ENCODE measurements around the gene COL27A1.

COL27A1 gene

DNA sequence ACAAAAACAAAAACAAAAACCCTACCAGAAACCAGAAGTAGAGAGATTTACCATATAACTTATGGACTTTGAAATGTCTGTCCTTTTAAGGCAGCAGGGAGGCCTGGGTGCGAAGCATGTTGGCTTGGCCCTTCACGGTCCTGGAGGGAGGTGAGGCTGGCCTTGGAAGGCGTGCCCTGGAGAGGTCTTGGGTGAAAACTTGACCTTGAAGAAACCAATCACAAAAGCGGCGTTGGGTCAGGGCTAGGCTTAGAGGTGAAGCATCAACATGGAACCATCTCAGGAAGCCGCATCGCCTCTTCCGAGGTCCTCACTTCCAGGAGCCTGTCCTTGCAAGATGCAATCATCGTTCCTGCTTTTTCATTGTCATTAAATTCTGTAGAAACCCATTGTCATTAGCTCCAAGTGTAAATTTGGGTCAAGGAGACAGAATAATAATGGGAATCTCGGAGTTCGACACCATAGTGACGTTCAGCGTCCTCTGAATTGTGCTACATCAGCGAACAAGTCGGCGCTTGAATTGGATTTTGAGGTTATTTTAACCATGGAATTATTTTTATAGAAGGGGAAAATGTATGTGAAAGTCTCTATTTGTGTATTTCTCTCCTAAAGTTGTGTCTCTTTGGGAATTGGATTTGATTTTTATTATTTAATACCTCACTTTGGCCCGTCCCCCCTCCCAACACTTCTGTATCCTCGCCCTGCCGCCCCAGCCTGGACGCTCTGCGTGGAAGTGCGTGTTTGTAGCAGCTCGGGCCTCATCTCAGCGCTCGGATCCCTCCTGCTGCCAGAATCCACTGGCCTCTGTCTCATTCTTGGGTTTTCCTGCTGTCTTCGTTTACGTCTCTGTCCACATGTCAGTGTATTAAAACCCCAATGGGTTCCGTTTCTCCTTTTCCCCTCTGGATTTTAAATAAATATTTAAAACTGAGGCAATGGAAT lies 156.5 kb downstream of the COL27A1 start:
- Histone ChIP-seq H3K9ac (peak overlapping the region in 1 of 11 experiments; percentile 9; a peak in 1 of 22 replicates), H3K4me3 (no peak overlapping the region), H3K9me3 (replicated peaks in 1 of 11) (peaks cover 0 to 7% (median 0%) of the 10 kb centered on the region in 11 experiments; a peak in 1 of 22 replicates), H3K27me3 (no peaks in the 10 kb centered on the region), H3K4me1 (peaks cover 0 to 17% (median 13%) of the 10 kb centered on the region in 10 experiments; a peak in 14 of 20 replicates), H3K27ac (0 out of 22 replicates have a peak overlapping the region, but pooled peaks of 1 of the 11 experiments have one; percentile 23), H3K4me2 (no peak overlapping the region), H4K20me1 (no peaks in the 10 kb centered on the region; a peak in 1 of 22 replicates), H3K36me3 (peaks cover 14 to 59% (median 47%) of the 10 kb centered on the region in 11 experiments; a peak in 21 of 22 replicates)
- no peak for TF ChIP-seq Cebpa-rat (IDR thresholded peaks at IDR 0.05)

GRCh38 chr9:114312513-114312875 lies 157.2 kb downstream of the COL27A1 start:
- no peaks in the 10 kb centered on the region; a peak in 1 of 22 replicates for H4K20me1 ChIP-seq
- peaks cover 0 to 7% (median 0%) of the 10 kb centered on the region in 11 experiments; a peak in 1 of 22 replicates for H3K9me3 ChIP-seq (replicated peaks in 1 of 11)
- H3K36me3 ChIP-seq: peaks cover 14 to 53% (median 41%) of the 10 kb centered on the region in 11 experiments; a peak in 21 of 22 replicates
- no peak overlapping the region for H3K4me3 ChIP-seq
- peak overlapping the region in 1 of 11 experiments; percentile 9; a peak in 1 of 22 replicates for H3K9ac ChIP-seq
- no peak overlapping the region for H3K4me2 ChIP-seq
- peaks cover under 1 to 20% (median 18%) of the 10 kb centered on the region in 10 experiments; a peak in 19 of 20 replicates for H3K4me1 ChIP-seq
- H3K27ac ChIP-seq: 0 out of 22 replicates have a peak overlapping the region, but pooled peaks of 1 of the 11 experiments have one; percentile 23
- TF ChIP-seq Cebpa-rat (IDR thresholded peaks at IDR 0.05): no peak
- H3K27me3 ChIP-seq: no peaks in the 10 kb centered on the region

DNA sequence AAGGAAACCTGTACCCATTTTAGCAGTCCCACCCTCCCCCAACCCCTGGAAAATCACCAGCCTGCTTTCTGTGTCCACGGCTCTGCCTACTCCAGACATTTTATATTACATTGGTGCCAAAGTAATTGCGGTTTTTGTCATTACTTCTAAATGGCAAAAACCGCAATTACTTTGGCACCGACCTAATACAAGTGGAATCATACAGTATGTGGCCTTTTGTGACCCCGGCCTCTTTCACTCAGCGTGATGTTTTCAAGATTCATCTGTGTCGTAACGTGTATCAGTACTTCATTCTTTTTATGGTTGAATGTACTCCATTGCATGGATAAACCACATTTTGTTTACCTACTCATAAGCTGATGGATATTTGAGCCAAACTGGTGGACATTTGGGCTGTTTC lies 157.8 kb downstream of the COL27A1 start:
- TF ChIP-seq Cebpa-rat (IDR thresholded peaks at IDR 0.05): no peak
- Histone ChIP-seq H3K9ac (no peak overlapping the region), H3K4me3 (no peak overlapping the region), H3K9me3 (replicated peaks in 1 of 11) (peaks cover 0 to 7% (median 0%) of the 10 kb centered on the region in 11 experiments; a peak in 1 of 22 replicates), H3K4me2 (no peak overlapping the region), H3K36me3 (peaks cover 13 to 46% (median 34%) of the 10 kb centered on the region in 11 experiments; a peak in 21 of 22 replicates), H3K4me1 (peaks cover 7 to 27% (median 25%) of the 10 kb centered on the region in 10 experiments), H3K27ac (no peak overlapping the region), H3K27me3 (no peaks in the 10 kb centered on the region), H4K20me1 (no peaks in the 10 kb centered on the region; a peak in 1 of 22 replicates)

GRCh38 chr9:114314256-114314867 lies 159.0 kb downstream of the COL27A1 start:
- H3K27me3 ChIP-seq: no peaks in the 10 kb centered on the region
- peaks cover 9 to 31% (median 27%) of the 10 kb centered on the region in 10 experiments for H3K4me1 ChIP-seq
- peaks cover 0 to 7% (median 0%) of the 10 kb centered on the region in 11 experiments; a peak in 1 of 22 replicates for H3K9me3 ChIP-seq (replicated peaks in 1 of 11)
- no peak for TF ChIP-seq Cebpa-rat (IDR thresholded peaks at IDR 0.05)
- no peak overlapping the region for H3K9ac ChIP-seq
- H3K27ac ChIP-seq: peak overlapping the region in 3 of 11 experiments; percentile 7 to 64 (median 43); a peak in 5 of 22 replicates
- H4K20me1 ChIP-seq: no peaks in the 10 kb centered on the region; a peak in 1 of 22 replicates
- H3K4me2 ChIP-seq: no peak overlapping the region
- H3K36me3 ChIP-seq: peaks cover 10 to 34% (median 22%) of the 10 kb centered on the region in 11 experiments; a peak in 21 of 22 replicates
- H3K4me3 ChIP-seq: no peak overlapping the region

- Histone ChIP-seq H3K9me3 (replicated peaks in 1 of 11) (peaks cover 0 to 7% (median 0%) of the 10 kb centered on the region in 11 experiments; a peak in 1 of 22 replicates), H3K4me2 (peak overlapping the region in 2 of 11 experiments; percentile 9 to 24; a peak in 3 of 22 replicates), H4K20me1 (no peaks in the 10 kb centered on the region; a peak in 1 of 22 replicates), H3K27ac (peak overlapping the region in 6 of 11 experiments; percentile 1 to 64 (median 24); a peak in 8 of 22 replicates), H3K36me3 (peaks cover 10 to 27% (median 19%) of the 10 kb centered on the region in 11 experiments; a peak in 21 of 22 replicates), H3K27me3 (no peaks in the 10 kb centered on the region), H3K9ac (no peak overlapping the region), H3K4me3 (no peak overlapping the region), H3K4me1 (peaks cover 9 to 31% (median 27%) of the 10 kb centered on the region in 10 experiments)
- no peak for TF ChIP-seq Cebpa-rat (IDR thresholded peaks at IDR 0.05)
Observed at GRCh38 chr9:114314881-114315722, 159.8 kb downstream of the COL27A1 start.

- Histone ChIP-seq H3K27ac (peak overlapping the region in 7 of 11 experiments; percentile 1 to 76 (median 64); a peak in 9 of 22 replicates), H3K4me1 (peaks cover 9 to 31% (median 27%) of the 10 kb centered on the region in 10 experiments), H3K9me3 (replicated peaks in 1 of 11) (peaks cover 0 to 7% (median 0%) of the 10 kb centered on the region in 11 experiments; a peak in 1 of 22 replicates), H3K4me2 (peak overlapping the region in 4 of 11 experiments; percentile 9 to 39 (median 28); a peak in 6 of 22 replicates), H4K20me1 (no peaks in the 10 kb centered on the region; a peak in 1 of 22 replicates), H3K4me3 (no peak overlapping the region), H3K36me3 (peaks cover 4 to 20% (median 12%) of the 10 kb centered on the region in 11 experiments; a peak in 21 of 22 replicates), H3K27me3 (no peaks in the 10 kb centered on the region), H3K9ac (no peak overlapping the region)
- no peak for TF ChIP-seq Cebpa-rat (IDR thresholded peaks at IDR 0.05)
Observed at GRCh38 chr9:114315723-114316363, 160.5 kb downstream of the COL27A1 start.

GRCh38 chr9:114316605-114317230 lies 161.4 kb downstream of the COL27A1 start:
- H4K20me1 ChIP-seq: no peaks in the 10 kb centered on the region; a peak in 1 of 22 replicates
- H3K9ac ChIP-seq: 0 out of 22 replicates have a peak overlapping the region, but pooled peaks of 1 of the 11 experiments have one; percentile 22

More at GRCh38 chr9:114316605-114317230, 161.4 kb downstream of the COL27A1 start:
- Histone ChIP-seq H3K4me2 (peak overlapping the region in 6 of 11 experiments; percentile 9 to 58 (median 34); a peak in 6 of 22 replicates), H3K4me3 (no peak overlapping the region), H3K36me3 (peaks cover 0 to 11% (median 5%) of the 10 kb centered on the region in 11 experiments; a peak in 12 of 22 replicates), H3K27me3 (no peaks in the 10 kb centered on the region), H3K9me3 (replicated peaks in 1 of 11) (peaks cover 0 to 7% (median 0%) of the 10 kb centered on the region in 11 experiments; a peak in 1 of 22 replicates), H3K4me1 (peaks cover 9 to 31% (median 27%) of the 10 kb centered on the region in 10 experiments), H3K27ac (peak overlapping the region in 8 of 11 experiments; percentile 4 to 76 (median 58); a peak in 11 of 22 replicates)
- no peak for TF ChIP-seq Cebpa-rat (IDR thresholded peaks at IDR 0.05)

All from BLaER1 treated with 17β-estradiol and CSF1 and Interleukin-3, amounts not matched to agents 10 nM and 100 nM (cell line).